ENCODE results near the gene VWA3A.

- TF ChIP-seq POLR2A (IDR thresholded peaks at IDR 0.05; ENCODE audit: low read length) (no peak), GATA1 (IDR thresholded peaks at IDR 0.05; ENCODE audit: low read depth, low read length) (no peak)
Observed at GRCh38 chr16:22065252-22065651, 27.1 kb upstream of the VWA3A start.

Measured in erythroblast (primary cell).